ENCODE data around the gene NXPH3. TPM values are rescaled to one million over a fixed set of nuclear protein-coding genes. Genes with fewer than 3 reads are reported as not detected.

The NXPH3 gene
- total RNA-seq, 2 experiments from 2014 or later, result 0.20 to 0.29 TPM

- CTCF ChIA-PET, result interaction anchor here (1.0 to 2.0 kb wide), 3 partner anchors 11 to 117 kb away, joined by 3 to 9 read pairs (median 3); no protein-coding TSS in a partner anchor
- POLR2A ChIA-PET, result interaction anchor here (1.1 kb wide), 1 partner anchor 16 kb away, joined by 3 read pairs; no protein-coding TSS in a partner anchor
- DNase-seq, result no peak
- intact Hi-C loops (cut with micrococcal nuclease), result loop anchor here (10.0 kb wide), 3 partner anchors 206 to 416 kb away; partner anchors contain the start of genes DLX3 and KAT7
- Mint-ChIP-seq H3K4me1 (ENCODE audit: low read depth) (peaks cover 8% of the 10 kb centered on the region), H3K27me3 (peaks cover 34% of the 10 kb centered on the region), H3K27ac (no peak overlapping the region), H3K9me3 (no peaks in the 10 kb centered on the region), H3K36me3 (ENCODE audit: low read depth) (no peaks in the 10 kb centered on the region), H3K4me3 (no peak overlapping the region)
- ATAC-seq, result no peak
- no peak for TF ChIP-seq CTCF (IDR thresholded peaks at IDR 0.05)
Measured at GRCh38 chr17:49578414-49578813, 2.7 kb downstream of the NXPH3 start.

- ATAC-seq, result no peak
- POLR2A ChIA-PET, result interaction anchor here (0.6 kb wide), 1 partner anchor 35 kb away, joined by 3 read pairs; no protein-coding TSS in a partner anchor
Measured at GRCh38 chr17:49578952-49579500, 3.4 kb downstream of the NXPH3 start.

GRCh38 chr17:49579522-49579921 lies 3.9 kb downstream of the NXPH3 start:
- ChIA-PET POLR2A (interaction anchor here (0.6 to 1.0 kb wide), 2 partner anchors 35 to 49 kb away, joined by 3 read pairs; no protein-coding TSS in a partner anchor), CTCF (interaction anchor here (1.3 to 2.0 kb wide), 2 partner anchors 12 to 23 kb away, joined by 4 to 9 read pairs; no protein-coding TSS in a partner anchor)
- DNase-seq, result no peak
- H3K9me3 Mint-ChIP-seq, result no peaks in the 10 kb centered on the region
- ATAC-seq, result no peak
- no peak overlapping the region for H3K27ac Mint-ChIP-seq
- TF ChIP-seq CTCF (IDR thresholded peaks at IDR 0.05), result no peak
- no peaks in the 10 kb centered on the region for H3K36me3 Mint-ChIP-seq (ENCODE audit: low read depth)
- peaks cover 25% of the 10 kb centered on the region for H3K27me3 Mint-ChIP-seq
- no peak overlapping the region for H3K4me3 Mint-ChIP-seq
- intact Hi-C loops (cut with micrococcal nuclease), result loop anchor here (10.0 kb wide), 3 partner anchors 205 to 415 kb away; partner anchors contain the start of genes DLX3 and KAT7
- peaks cover 8% of the 10 kb centered on the region for H3K4me1 Mint-ChIP-seq (ENCODE audit: low read depth)

More at GRCh38 chr17:49578952-49579500, 3.4 kb downstream of the NXPH3 start:
- H3K4me1 Mint-ChIP-seq (ENCODE audit: low read depth), result peaks cover 8% of the 10 kb centered on the region
- no peak for TF ChIP-seq CTCF (IDR thresholded peaks at IDR 0.05)
- no peaks in the 10 kb centered on the region for H3K9me3 Mint-ChIP-seq
- H3K36me3 Mint-ChIP-seq (ENCODE audit: low read depth), result no peaks in the 10 kb centered on the region
- peaks cover 28% of the 10 kb centered on the region for H3K27me3 Mint-ChIP-seq
- DNase-seq, result no peak
- CTCF ChIA-PET, result interaction anchor here (1.0 to 2.0 kb wide), 4 partner anchors 11 to 117 kb away, joined by 3 to 9 read pairs (median 4); no protein-coding TSS in a partner anchor
- intact Hi-C loops (cut with micrococcal nuclease), result loop anchor here (10.0 kb wide), 3 partner anchors 206 to 416 kb away; partner anchors contain the start of genes DLX3 and KAT7
- H3K27ac Mint-ChIP-seq, result no peak overlapping the region
- H3K4me3 Mint-ChIP-seq, result no peak overlapping the region

- intact Hi-C loops (cut with micrococcal nuclease), result no loop called here
- H3K4me1 Mint-ChIP-seq (ENCODE audit: low read depth), result peaks cover 8% of the 10 kb centered on the region
- TF ChIP-seq CTCF (IDR thresholded peaks at IDR 0.05), result no peak
- peaks cover 23% of the 10 kb centered on the region for H3K27me3 Mint-ChIP-seq
- no peak for ATAC-seq
- H3K4me3 Mint-ChIP-seq, result no peak overlapping the region
- DNase-seq, result no peak
- H3K36me3 Mint-ChIP-seq (ENCODE audit: low read depth), result no peaks in the 10 kb centered on the region
- POLR2A ChIA-PET, result interaction anchor here (0.8 to 1.0 kb wide), 2 partner anchors 48 to 268 kb away, joined by 3 read pairs; no protein-coding TSS in a partner anchor
- CTCF ChIA-PET, result interaction anchor here (0.9 to 2.0 kb wide), 4 partner anchors 12 to 116 kb away, joined by 3 to 9 read pairs (median 4); no protein-coding TSS in a partner anchor
- H3K27ac Mint-ChIP-seq, result no peak overlapping the region
- H3K9me3 Mint-ChIP-seq, result no peaks in the 10 kb centered on the region
Measured at GRCh38 chr17:49580055-49580721, 4.5 kb downstream of the NXPH3 start.
